DND-41 (cell line): ENCODE results near the gene ZSWIM6.

ENCODE experiments used
- ATAC-seq: fragments of 200-7000 bp; cut with Tn5 transposase; 3 replicates; pipeline ENCODE4 v1.9.1; 2021; ENCODE audit warnings: low read depth; ENCODE audit not compliant: insufficient read depth
- DNase-seq: peaks from one replicate; pipeline ENCODE4 v3.0.0-alpha.2; 2020
- H2AFZ ChIP-seq: 2 replicates; pipeline ENCODE4 v1.6.0; 2012; ENCODE audit warnings: low read depth, low read length
- H3K27ac ChIP-seq: 2 replicates; pipeline ENCODE4 v1.5.1; 2012; ENCODE audit warnings: low read length, inconsistent platforms
- H3K27me3 ChIP-seq: fragments of 200-600 bp; sonication (generic); 2 replicates; pipeline ENCODE4 v1.6.0; 2012; ENCODE audit warnings: low read length, mild to moderate bottlenecking, inconsistent platforms; ENCODE audit not compliant: insufficient read depth, poor library complexity
- H3K36me3 ChIP-seq: 2 replicates; pipeline ENCODE4 v1.5.1; 2012; ENCODE audit warnings: low read length, inconsistent platforms; ENCODE audit not compliant: insufficient read depth
- H3K4me1 ChIP-seq: 2 replicates; pipeline ENCODE4 v1.5.1; 2012; ENCODE audit warnings: mild to moderate bottlenecking, low read length; ENCODE audit not compliant: insufficient read depth
- H3K4me2 ChIP-seq: 2 replicates; pipeline ENCODE4 v1.6.0; 2012; ENCODE audit warnings: mild to moderate bottlenecking, moderate library complexity, low read length, inconsistent platforms; ENCODE audit not compliant: insufficient read depth
- H3K4me3 ChIP-seq, 2 experiments: fragments of 200-600 bp in 1 of 2; shearing (Covaris generic) in 1 of 2; 2 replicates each; pipeline ENCODE4 v1.5.1; 2012 to 2016; ENCODE audit warnings: inconsistent platforms in 2 of 2, low read length in 2 of 2, mild to moderate bottlenecking in 2 of 2, low read depth in 1 of 2, moderate library complexity in 1 of 2
- H3K79me2 ChIP-seq: 2 replicates; pipeline ENCODE4 v1.6.0; 2012; ENCODE audit warnings: low read length, inconsistent platforms; ENCODE audit not compliant: insufficient read depth
- H3K9ac ChIP-seq: 2 replicates; pipeline ENCODE4 v1.6.0; 2012; ENCODE audit warnings: low read depth, mild to moderate bottlenecking, inconsistent platforms, low read length, moderate library complexity
- H3K9me3 ChIP-seq: 2 replicates; pipeline ENCODE4 v1.5.1; 2012; ENCODE audit warnings: low read length, moderate library complexity, mild to moderate bottlenecking, inconsistent platforms; ENCODE audit not compliant: insufficient read depth, severe bottlenecking
- H4K20me1 ChIP-seq: 2 replicates; pipeline ENCODE4 v1.6.0; 2012; ENCODE audit warnings: low read length; ENCODE audit not compliant: insufficient read depth
- EZH2 ChIP-seq: IDR thresholded peaks from 3 replicates; pipeline ENCODE4 v1.6.1; 2012; ENCODE audit warnings: borderline replicate concordance, low read depth, mild to moderate bottlenecking, moderate library complexity, low read length, inconsistent platforms; ENCODE audit not compliant: severe bottlenecking
- TF ChIP-seq, protein P1 (sequence below): IDR thresholded peaks from 2 replicates; pipeline ENCODE4 v1.5.1; 2012; ENCODE audit warnings: borderline replicate concordance, low read length, moderate library complexity, mild to moderate bottlenecking; ENCODE audit not compliant: poor library complexity, severe bottlenecking; ENCODE audit errors: extremely low read depth

ZSWIM6 gene

DNA sequence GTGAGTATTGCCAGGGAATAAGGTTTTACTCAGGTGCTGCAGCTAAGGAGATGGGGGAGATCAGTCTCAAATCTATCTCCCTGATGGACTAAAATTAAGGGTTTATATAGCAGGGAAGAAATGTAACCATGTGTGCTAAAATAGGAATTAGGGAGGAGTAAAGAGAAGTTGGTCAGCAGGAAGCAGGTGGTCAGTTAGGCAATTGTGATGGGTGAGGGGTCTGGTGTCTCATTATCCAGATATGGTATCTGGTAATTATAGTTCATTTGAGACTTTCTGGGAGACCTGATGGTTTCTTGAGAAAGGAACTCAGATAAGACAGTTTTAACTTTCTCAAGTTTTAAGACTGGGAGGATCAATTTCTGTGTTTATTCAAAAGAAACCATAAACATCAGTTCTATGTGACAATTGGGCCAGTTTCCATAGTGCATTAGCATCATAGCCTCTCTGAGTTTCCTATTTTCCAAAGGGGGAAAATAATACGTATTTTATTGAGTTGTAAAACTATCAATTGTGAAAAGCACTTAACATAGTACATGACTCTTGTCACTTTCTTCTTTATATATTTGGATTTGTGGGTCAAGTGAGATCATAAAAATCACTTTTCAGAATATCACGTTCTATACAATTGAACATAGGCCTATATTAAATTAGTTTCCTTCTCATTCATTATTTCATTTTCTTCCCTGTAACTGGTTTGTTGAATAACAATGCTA is 115.9 kb downstream of the ZSWIM6 start:
- Histone ChIP-seq H4K20me1 (no peaks in the 10 kb centered on the region), H3K4me3 (no peak overlapping the region), H3K9me3 (peaks cover 18% of the 10 kb centered on the region), H3K36me3 (no peaks in the 10 kb centered on the region), H3K9ac (no peak overlapping the region), H3K27ac (no peak overlapping the region), H3K79me2 (no peaks in the 10 kb centered on the region), H3K4me2 (no peak overlapping the region), H3K27me3 (no peaks in the 10 kb centered on the region), H2AFZ (no peak overlapping the region), H3K4me1 (no peaks in the 10 kb centered on the region)
- TF ChIP-seq, protein P1, sequence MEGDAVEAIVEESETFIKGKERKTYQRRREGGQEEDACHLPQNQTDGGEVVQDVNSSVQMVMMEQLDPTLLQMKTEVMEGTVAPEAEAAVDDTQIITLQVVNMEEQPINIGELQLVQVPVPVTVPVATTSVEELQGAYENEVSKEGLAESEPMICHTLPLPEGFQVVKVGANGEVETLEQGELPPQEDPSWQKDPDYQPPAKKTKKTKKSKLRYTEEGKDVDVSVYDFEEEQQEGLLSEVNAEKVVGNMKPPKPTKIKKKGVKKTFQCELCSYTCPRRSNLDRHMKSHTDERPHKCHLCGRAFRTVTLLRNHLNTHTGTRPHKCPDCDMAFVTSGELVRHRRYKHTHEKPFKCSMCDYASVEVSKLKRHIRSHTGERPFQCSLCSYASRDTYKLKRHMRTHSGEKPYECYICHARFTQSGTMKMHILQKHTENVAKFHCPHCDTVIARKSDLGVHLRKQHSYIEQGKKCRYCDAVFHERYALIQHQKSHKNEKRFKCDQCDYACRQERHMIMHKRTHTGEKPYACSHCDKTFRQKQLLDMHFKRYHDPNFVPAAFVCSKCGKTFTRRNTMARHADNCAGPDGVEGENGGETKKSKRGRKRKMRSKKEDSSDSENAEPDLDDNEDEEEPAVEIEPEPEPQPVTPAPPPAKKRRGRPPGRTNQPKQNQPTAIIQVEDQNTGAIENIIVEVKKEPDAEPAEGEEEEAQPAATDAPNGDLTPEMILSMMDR, result no peak
- no peak for TF ChIP-seq EZH2
- DNase-seq (no peak), ATAC-seq (no peak)

DNA sequence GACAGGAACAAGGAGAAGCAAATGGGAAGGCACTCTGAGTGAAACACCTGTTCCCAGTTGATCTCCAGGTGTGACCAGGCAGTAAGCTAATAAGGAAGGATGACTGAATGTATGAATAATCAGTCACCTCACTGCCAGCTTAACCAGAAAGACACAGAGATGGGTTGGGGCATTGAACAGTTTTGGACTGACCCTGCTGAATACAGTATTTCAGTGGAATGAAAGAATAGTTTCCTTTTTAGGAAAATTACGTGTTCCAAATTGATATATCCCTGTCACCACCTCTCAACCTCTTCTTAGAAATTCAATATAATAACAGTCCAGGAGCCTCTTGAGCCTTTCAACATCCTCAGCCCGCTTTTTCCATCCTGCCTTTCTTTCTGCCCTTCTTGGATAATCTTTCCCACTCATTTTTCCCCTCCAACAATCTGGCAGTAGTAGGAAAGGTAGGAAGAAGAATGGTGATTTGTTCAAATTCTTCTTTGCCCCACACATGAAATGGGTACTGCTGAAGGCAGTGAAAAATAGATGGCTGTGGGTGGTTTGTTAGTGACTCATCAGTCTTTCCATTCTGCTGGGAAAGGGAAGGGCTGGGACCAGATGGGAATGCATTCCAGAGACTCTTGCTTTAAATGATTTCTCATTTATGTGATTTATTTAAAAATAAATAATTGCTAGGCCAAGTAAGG is 117.9 kb downstream of the ZSWIM6 start:
- no peaks in the 10 kb centered on the region for H3K4me1 ChIP-seq
- H3K36me3 ChIP-seq, result no peaks in the 10 kb centered on the region
- DNase-seq (no peak), ATAC-seq (no peak)
- no peak overlapping the region for H2AFZ ChIP-seq
- H3K9me3 ChIP-seq, result peaks cover 12% of the 10 kb centered on the region
- H4K20me1 ChIP-seq, result no peaks in the 10 kb centered on the region
- no peak overlapping the region for H3K4me3 ChIP-seq
- TF ChIP-seq EZH2, result no peak
- TF ChIP-seq, protein P1, result no peak
- H3K9ac ChIP-seq, result no peak overlapping the region
- H3K27ac ChIP-seq, result no peak overlapping the region
- no peaks in the 10 kb centered on the region for H3K79me2 ChIP-seq
- H3K27me3 ChIP-seq, result no peaks in the 10 kb centered on the region
- no peak overlapping the region for H3K4me2 ChIP-seq

DNA sequence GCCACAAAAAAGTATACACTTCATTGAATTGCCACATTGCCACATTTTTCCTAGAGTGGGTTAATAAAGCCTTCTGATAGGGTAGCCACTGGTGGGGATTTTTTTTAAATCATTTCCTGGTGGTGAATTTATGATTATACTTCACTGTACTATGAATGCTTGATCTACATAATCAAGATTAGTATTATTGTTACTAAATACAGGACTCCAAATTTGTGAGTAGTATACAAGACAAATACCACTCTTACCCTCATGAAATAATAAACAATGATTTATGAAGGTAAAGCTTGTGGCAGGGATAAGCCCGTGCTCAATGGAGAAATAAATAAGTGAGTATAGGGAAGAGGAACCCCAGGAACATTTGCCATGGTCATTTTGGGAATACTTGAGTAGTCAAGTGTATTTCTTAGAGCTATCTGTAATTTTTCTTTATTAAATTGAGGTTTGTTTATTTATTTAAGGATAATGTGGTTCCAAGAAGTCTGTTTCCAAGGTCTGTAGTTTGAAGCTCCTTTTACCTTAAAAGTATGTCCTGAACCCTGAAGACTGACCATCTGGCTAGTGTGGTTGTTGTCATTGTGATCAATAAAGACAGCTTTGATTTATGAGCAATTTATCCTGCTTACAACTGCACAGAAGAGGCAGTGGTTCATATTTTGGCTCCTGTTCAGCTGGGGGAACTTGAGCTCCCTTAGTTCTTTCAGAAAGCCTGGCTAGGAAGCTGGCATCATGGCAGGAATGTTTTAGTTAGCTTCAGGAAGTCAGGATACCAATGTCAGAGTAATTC is 118.6 kb downstream of the ZSWIM6 start:
- H3K4me2 ChIP-seq, result no peak overlapping the region
- DNase-seq, result no peak
- H3K9ac ChIP-seq, result no peak overlapping the region
- no peak overlapping the region for H3K4me3 ChIP-seq
- ATAC-seq, result no peak
- no peaks in the 10 kb centered on the region for H4K20me1 ChIP-seq
- H3K27me3 ChIP-seq, result no peaks in the 10 kb centered on the region
- H3K9me3 ChIP-seq, result peaks cover 12% of the 10 kb centered on the region
- H3K27ac ChIP-seq, result no peak overlapping the region
- H3K79me2 ChIP-seq, result no peaks in the 10 kb centered on the region
- no peaks in the 10 kb centered on the region for H3K4me1 ChIP-seq
- no peak overlapping the region for H2AFZ ChIP-seq
- H3K36me3 ChIP-seq, result no peaks in the 10 kb centered on the region
- no peak for TF ChIP-seq EZH2
- TF ChIP-seq, protein P1, result no peak
